Common myeloid progenitor, CD34-positive (primary cell): ENCODE data around the gene ANKRD20A1. TPM values are rescaled to one million over a fixed set of nuclear protein-coding genes. Genes with fewer than 3 reads are reported as not detected.
A peak's percentile ranks its signal among the peaks of the same experiment; 100 is the strongest.
"Not testable (repeated sequence)": the region's sequence is repeated elsewhere in the genome, so short reads cannot be mapped to it uniquely, and the experiment has no call there.

Source experiments
- CTCF ChIA-PET: fragments of 350-600 bp; sonication (Branson Sonifier 250); formaldehyde crosslinking; loops from one replicate; lab custom pipeline; 2021; ENCODE audit warnings: antibody characterized with exemption; lab: Charles Lee
- POLR2A ChIA-PET: fragments of 350-600 bp; sonication (Branson Sonifier 250); formaldehyde crosslinking; loops from one replicate; lab custom pipeline; 2021; ENCODE audit warnings: antibody characterized with exemption; lab: Charles Lee
- DNase-seq, 3 donors: peaks; one replicate each; pipeline versions ENCODE4 v3.0.0 to v3.0.0-alpha.2; 2013
- H3K27ac ChIP-seq, 2 experiments: 1 replicate in 1 of 2; 2 replicates in 1 of 2; pipeline ENCODE4 v1.7.0; 2013; ENCODE audit warnings: inconsistent platforms in 2 of 2, low read length in 2 of 2, mild to moderate bottlenecking in 2 of 2, low read depth in 1 of 2, moderate library complexity in 1 of 2; ENCODE audit not compliant: severe bottlenecking in 2 of 2, insufficient read depth in 1 of 2, poor library complexity in 1 of 2
- H3K27me3 ChIP-seq, 5 experiments: replicated peaks in 2 of 5; 1 replicate in 3 of 5; 2 replicates in 2 of 5; pipeline versions ENCODE4 v1.6.1 to v1.7.0; 2013; ENCODE audit warnings: low read length in 4 of 5, mild to moderate bottlenecking in 2 of 5, moderate library complexity in 2 of 5, inconsistent platforms in 1 of 5; ENCODE audit not compliant: insufficient read depth in 5 of 5, control insufficient read depth in 4 of 5
- H3K36me3 ChIP-seq, 4 experiments: 1 replicate in 2 of 4; 2 replicates in 2 of 4; pipeline versions ENCODE4 v1.6.1 to v1.7.0; 2013; ENCODE audit warnings: low read length in 3 of 4, control low read depth in 1 of 4, mild to moderate bottlenecking in 1 of 4; ENCODE audit not compliant: control insufficient read depth in 4 of 4, insufficient read depth in 4 of 4
- H3K4me1 ChIP-seq, 4 experiments: 1 replicate in 3 of 4; 2 replicates in 1 of 4; pipeline versions ENCODE4 v1.6.1 to v1.7.1; 2013; ENCODE audit warnings: low read length in 3 of 4, mild to moderate bottlenecking in 3 of 4, control low read depth in 1 of 4, inconsistent platforms in 1 of 4, moderate library complexity in 1 of 4; ENCODE audit not compliant: control insufficient read depth in 4 of 4, insufficient read depth in 4 of 4; ENCODE audit errors: control extremely low read depth in 1 of 4
- H3K4me3 ChIP-seq, 7 experiments: 1 replicate in 4 of 7; 2 replicates in 3 of 7; pipeline versions ENCODE4 v1.5.1 to v1.7.0; 2013; ENCODE audit warnings: mild to moderate bottlenecking in 7 of 7, low read length in 6 of 7, moderate library complexity in 6 of 7, inconsistent platforms in 2 of 7, low read depth in 2 of 7, control low read depth in 1 of 7; ENCODE audit not compliant: insufficient read depth in 4 of 7, control insufficient read depth in 1 of 7; ENCODE audit errors: extremely low read depth in 1 of 7
- H3K9me3 ChIP-seq, 5 experiments: 1 replicate in 4 of 5; 2 replicates in 1 of 5; pipeline versions ENCODE4 v1.6.1 to v1.7.1; 2013; ENCODE audit warnings: low read length in 4 of 5, mild to moderate bottlenecking in 2 of 5, inconsistent platforms in 1 of 5, low read depth in 1 of 5, moderate library complexity in 1 of 5; ENCODE audit not compliant: control insufficient read depth in 4 of 5, insufficient read depth in 2 of 5; ENCODE audit errors: control extremely low read depth in 1 of 5
- WGBS: methylation state at CpG from one replicate; pipeline ENCODE4 v1.1.5; 2013; ENCODE audit not compliant: insufficient coverage; 5-methylcytosine and 5-hydroxymethylcytosine counted together
- polyA plus RNA-seq: library from polyadenylated mRNA; unstranded; fragments of 120-200 nt; gene quantifications from one replicate; pipeline ENCODE4 v1.2.1, GENCODE V29; 2013

Gene ANKRD20A1
- 1.5 TPM for polyA plus RNA-seq

GRCh38 chr9:67858871-67859270, at the start of gene ANKRD20A1:
Gene ANKRD20A1 (plus strand): TSS chr9:67858931. CDS start chr9:67859427, 496 bp downstream.
- not testable (repeated sequence) for H3K4me3 ChIP-seq
- WGBS, result no CpG with 5 or more reads among the region's 41 CpGs

GRCh38 chr9:67832088-67832487, 26.6 kb upstream of the ANKRD20A1 start:
- H3K27me3 ChIP-seq, CTCF ChIA-PET, H3K27ac ChIP-seq, H3K9me3 ChIP-seq, H3K4me3 ChIP-seq, H3K36me3 ChIP-seq, POLR2A ChIA-PET, H3K4me1 ChIP-seq: not testable (repeated sequence)
- WGBS, result no CpG with 5 or more reads among the region's 11 CpGs
- peak in 1 of 3 donors; percentile 2 for DNase-seq

More at GRCh38 chr9:67858871-67859270, at the start of gene ANKRD20A1:
- CTCF ChIA-PET, H3K9me3 ChIP-seq, H3K27me3 ChIP-seq, H3K27ac ChIP-seq, POLR2A ChIA-PET, H3K4me1 ChIP-seq, H3K36me3 ChIP-seq, DNase-seq: not testable (repeated sequence)
